ENCODE measurements around the gene SPNS1.
A peak's percentile ranks its signal among the peaks of the same experiment; 100 is the strongest.
"Not testable (repeated sequence)": the region's sequence is repeated elsewhere in the genome, so short reads cannot be mapped to it uniquely, and the experiment has no call there.

Gene SPNS1

DNA sequence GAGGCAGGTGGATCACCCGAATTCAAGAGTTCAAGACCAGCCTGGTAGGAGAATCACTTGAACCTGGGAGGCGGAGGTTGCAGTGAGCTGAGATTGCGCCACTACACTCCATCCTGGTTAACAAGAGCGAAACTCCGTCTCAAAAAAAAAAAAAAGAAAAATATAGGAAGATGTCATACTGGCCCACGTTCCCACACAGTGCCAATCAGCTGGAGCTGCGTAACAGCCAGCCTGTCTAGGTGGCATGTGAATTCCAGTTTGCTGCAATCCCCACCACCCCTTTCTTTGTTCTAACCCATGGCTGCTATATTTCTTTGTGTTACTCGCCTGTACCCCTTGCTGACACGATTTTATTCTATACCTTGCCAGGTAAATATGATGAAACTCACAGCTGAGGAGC lies 16.4 kb upstream of the SPNS1 start:
- no peak for DNase-seq (ENCODE audit: low spot score)

DNA sequence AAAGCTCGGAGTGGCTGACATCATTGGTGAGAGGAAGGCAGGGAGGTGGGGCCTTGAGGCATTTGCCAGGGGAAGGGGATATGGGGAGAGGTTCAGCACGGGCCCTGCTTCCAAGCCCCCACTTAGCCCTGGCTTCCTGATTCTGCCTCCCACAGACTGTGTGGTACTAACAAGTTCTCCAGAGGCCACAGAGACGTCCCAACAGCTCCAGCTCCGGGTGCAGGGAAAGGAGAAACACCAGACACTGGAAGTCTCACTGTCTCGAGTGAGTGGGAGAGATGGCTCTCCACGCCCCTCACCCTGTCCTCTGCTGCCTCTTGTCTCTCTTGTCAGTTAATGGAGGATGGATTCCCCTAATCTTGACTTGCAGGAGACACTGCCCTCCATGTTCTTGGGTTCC lies 15.7 kb upstream of the SPNS1 start:
- DNase-seq (ENCODE audit: low spot score) = no peak

DNA sequence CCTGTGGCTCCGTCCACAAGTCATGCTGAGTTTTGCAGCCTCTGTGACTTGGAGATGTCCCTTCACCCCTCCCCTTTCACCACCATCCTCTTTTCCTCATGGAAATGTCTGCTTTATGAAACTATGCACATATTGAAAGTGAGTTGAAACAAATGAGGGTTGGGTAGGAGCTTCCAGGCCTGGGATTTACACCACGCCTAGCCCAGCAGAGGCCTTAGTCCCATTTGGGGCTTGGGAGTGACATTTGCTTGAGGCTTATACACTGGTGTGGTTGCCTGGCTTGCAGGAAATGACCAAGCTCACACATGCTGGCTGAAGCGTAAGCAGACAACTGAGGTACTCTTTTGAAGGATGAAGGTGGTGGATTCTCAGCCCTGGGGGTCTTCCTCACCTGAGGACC lies 10.5 kb upstream of the SPNS1 start:
- DNase-seq (ENCODE audit: low spot score) = no peak

GRCh38 chr16:28964496-28964895 lies 10.1 kb upstream of the SPNS1 start:
- no peak for DNase-seq (ENCODE audit: low spot score)

GRCh38 chr16:28967156-28967555 lies 7.4 kb upstream of the SPNS1 start:
- DNase-seq (ENCODE audit: low spot score) = no peak

GRCh38 chr16:28969696-28970095 lies 4.9 kb upstream of the SPNS1 start:
- DNase-seq (ENCODE audit: low spot score) = not testable (repeated sequence)

DNA sequence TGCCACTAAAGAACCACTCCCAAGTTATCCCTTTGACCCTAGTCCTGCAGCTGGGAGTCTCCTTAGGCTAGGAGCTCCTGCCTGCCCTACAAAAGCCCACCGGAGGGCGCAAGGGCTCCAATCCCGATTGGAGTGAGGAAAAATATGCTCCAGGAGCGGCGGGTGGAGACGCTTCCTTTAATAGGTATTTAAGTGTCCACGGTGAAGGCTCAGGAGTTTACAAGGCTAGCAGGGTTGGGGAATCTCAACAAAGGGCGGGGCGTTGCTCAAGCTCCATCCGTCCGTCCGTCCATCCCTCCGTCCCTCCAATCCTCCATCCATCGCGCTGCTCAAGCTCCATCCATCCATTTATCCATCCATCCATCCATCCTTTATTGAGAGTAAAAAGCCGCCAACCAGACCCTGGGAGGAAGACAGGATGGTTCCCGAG lies 556 bp upstream of the SPNS1 start:
- peak; percentile 14 for DNase-seq (ENCODE audit: low spot score)

DNA sequence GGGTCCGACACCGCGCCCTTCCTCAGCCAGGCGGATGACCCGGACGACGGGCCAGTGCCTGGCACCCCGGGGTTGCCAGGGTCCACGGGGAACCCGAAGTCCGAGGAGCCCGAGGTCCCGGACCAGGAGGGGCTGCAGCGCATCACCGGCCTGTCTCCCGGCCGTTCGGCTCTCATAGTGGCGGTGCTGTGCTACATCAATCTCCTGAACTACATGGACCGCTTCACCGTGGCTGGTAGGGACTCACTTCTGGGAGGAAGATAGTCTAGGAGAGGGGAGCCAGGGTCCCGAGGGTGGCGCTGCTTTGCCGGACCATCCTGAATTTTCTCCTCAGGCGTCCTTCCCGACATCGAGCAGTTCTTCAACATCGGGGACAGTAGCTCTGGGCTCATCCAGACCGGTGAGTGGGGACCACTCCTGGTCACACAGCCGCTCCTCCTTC lies 601 bp downstream of the SPNS1 start:
- no peak for DNase-seq (ENCODE audit: low spot score)

GRCh38 chr16:28977703-28978662 lies 3.4 kb downstream of the SPNS1 start:
- peak; percentile 41 for DNase-seq (ENCODE audit: low spot score)

- not testable (repeated sequence) for DNase-seq (ENCODE audit: low spot score)
Observed at GRCh38 chr16:28980330-28980729, 5.8 kb downstream of the SPNS1 start.

DNA sequence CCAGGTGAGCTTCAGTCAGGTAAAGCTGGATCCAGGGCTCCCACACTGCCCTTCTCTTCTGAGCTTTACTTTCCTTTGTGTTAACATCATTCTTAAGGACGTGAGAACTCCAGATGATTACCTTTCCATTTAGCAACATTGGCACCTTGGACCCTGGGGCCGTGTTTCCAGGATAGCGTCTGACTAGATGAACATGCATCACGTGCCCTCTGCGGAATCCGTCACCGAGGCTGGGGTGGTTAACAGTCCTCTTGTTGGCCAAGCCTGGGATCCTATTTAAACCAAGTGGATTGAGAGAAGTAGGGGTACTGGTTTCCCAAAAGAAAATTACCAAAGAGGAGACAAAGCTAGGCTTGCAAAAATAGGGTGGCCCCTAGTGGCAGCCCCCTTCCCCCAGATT lies 6.4 kb downstream of the SPNS1 start:
- DNase-seq (ENCODE audit: low spot score) = no peak

- DNase-seq (ENCODE audit: low spot score) = no peak
Observed at GRCh38 chr16:28981517-28981916, 6.9 kb downstream of the SPNS1 start.

DNA sequence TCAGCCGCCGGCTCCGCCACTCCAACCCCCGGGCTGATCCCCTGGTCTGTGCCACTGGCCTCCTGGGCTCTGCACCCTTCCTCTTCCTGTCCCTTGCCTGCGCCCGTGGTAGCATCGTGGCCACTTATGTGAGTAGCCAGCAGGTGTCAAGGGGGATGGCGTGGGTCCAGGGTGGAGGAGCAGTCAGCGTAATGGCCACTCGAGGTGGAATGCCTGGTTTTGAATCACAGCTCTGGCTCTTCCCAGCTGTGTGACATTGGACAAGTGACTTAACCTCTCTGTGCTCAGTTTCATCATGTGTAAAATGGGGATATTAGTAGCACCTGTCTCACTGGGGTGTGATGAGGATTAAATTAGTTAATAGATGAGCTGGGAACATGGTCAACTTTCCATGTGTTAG lies 7.8 kb downstream of the SPNS1 start:
- no peak for DNase-seq (ENCODE audit: low spot score)

DNA sequence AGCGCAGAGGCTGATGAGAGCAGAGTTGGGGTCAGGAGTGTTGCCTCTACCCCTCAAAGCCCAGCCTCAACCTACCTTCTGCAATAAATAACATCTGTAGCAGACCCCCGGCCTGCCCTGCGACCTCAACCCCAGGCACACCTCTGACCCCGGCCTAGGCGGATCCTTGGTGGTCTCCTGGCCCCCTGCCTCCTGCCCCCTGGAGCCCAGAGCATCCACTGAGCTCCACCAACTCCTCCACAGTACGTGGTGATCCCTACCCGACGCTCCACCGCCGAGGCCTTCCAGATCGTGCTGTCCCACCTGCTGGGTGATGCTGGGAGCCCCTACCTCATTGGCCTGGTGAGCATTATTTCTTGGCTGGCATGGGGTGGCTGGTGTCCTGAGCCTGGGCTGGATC lies 8.4 kb downstream of the SPNS1 start:
- DNase-seq (ENCODE audit: low spot score) = no peak

DNA sequence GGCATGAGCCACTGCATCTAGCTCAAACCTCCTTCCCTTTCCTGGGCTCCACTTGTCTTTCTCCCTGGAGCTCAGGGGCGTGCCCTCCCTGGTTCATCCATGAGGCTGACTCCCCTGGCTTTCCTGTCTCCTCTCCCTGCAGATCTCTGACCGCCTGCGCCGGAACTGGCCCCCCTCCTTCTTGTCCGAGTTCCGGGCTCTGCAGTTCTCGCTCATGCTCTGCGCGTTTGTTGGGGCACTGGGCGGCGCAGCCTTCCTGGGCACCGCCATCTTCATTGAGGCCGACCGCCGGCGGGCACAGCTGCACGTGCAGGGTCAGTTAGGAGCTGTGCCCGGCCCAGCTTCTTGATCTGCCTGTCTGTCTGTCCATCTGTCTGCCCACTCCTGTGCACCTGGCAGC lies 9.1 kb downstream of the SPNS1 start:
- DNase-seq (ENCODE audit: low spot score) = no peak

DNA sequence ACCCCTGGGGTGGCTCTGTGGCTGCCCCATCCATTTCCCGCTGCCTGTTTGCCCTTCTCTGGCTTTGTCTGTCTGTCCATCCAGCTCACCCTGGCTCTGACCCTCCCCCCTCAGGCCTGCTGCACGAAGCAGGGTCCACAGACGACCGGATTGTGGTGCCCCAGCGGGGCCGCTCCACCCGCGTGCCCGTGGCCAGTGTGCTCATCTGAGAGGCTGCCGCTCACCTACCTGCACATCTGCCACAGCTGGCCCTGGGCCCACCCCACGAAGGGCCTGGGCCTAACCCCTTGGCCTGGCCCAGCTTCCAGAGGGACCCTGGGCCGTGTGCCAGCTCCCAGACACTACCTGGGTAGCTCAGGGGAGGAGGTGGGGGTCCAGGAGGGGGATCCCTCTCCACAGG lies 9.5 kb downstream of the SPNS1 start:
- DNase-seq (ENCODE audit: low spot score) = no peak

DNA sequence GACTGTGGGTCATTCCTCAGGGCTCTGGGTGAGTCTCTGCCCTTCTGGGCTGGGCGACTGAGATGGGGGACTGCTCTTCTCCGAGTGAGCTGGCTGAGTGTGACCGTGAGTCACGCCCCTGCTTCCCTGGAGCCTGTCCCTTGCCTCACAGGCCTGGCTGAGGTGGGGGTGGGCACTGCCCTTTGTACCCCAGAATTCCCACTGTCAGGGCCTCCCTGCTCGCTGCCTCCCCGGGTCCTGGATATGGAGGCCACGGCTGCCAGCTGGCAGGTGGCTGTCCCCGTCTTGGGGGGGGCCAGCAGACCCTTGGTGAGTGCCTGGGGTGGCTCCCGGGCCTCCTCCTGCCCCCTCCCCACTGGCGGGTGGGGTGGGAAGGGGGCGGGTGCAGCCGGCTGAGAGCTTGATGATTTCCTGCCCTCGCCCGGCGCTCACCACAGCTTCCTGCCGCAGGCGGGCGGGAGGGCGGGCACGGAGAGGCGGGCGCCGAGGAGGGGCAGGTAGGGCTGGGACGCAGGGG lies 10.1 kb downstream of the SPNS1 start, which contains the start of gene LAT:
TSS of gene LAT (plus strand) at position 434 of the 517 bp plus-strand sequence. CDS start 366 bp downstream, outside the sequence.
- peak; percentile 87 for DNase-seq (ENCODE audit: low spot score)

GRCh38 chr16:28985211-28986041 lies 10.8 kb downstream of the SPNS1 start:
- DNase-seq (ENCODE audit: low spot score) = peak; percentile 29

DNA sequence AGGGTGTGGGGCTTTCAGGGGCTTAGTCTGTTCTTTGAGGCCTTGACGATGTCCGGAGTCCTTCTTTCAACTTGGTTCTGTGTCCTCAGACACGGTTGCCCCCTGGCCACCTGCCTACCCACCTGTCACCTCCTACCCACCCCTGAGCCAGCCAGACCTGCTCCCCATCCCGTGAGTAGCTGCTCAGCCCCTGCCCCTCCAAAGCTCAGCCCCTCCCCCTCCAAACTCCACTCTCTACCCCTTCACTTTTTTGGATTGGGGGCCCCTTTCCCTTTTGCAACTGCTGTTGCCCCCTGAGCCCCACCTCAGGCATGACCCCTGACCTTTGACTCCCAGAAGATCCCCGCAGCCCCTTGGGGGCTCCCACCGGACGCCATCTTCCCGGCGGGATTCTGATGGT lies 11.5 kb downstream of the SPNS1 start:
- no peak for DNase-seq (ENCODE audit: low spot score)

DNA sequence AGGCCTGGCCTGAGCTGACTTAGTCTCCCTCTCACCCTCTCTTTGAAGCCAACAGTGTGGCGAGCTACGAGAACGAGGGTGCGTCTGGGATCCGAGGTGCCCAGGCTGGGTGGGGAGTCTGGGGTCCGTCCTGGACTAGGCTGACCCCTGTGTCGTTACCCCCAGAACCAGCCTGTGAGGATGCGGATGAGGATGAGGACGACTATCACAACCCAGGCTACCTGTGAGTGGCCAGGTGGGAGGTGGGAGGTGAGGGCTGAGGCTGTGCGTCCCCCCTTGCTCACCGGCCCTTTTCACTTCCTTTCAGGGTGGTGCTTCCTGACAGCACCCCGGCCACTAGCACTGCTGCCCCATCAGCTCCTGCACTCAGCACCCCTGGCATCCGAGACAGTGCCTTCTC lies 11.9 kb downstream of the SPNS1 start:
- DNase-seq (ENCODE audit: low spot score) = no peak

- no peak for DNase-seq (ENCODE audit: low spot score)
Observed at GRCh38 chr16:28987170-28987853, 12.7 kb downstream of the SPNS1 start.

DNA sequence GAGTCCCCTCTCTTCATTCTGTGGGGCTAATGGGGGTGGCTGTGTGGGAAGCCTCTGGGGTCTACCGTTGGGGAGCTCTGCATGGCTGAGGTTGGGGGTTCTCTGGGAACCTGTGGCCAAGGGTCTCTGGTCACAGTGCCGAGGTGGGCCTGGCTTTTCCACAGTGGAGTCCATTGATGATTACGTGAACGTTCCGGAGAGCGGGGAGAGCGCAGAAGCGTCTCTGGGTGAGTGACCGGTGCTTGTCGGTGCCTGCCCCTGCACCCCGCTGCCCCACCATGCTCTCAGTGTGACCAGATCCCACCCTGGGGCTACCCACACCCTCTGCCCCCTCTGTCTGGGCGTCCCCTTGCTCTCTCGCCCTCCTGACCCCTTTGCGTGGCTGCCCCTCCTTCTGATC lies 14.8 kb downstream of the SPNS1 start:
- no peak for DNase-seq (ENCODE audit: low spot score)

Data from CD4-positive, alpha-beta T cell treated with Interleukin-6 at 100 ng/mL for 8 hours (primary cell).